ENCODE results near the gene DICER1.

- TF ChIP-seq, protein P1, sequence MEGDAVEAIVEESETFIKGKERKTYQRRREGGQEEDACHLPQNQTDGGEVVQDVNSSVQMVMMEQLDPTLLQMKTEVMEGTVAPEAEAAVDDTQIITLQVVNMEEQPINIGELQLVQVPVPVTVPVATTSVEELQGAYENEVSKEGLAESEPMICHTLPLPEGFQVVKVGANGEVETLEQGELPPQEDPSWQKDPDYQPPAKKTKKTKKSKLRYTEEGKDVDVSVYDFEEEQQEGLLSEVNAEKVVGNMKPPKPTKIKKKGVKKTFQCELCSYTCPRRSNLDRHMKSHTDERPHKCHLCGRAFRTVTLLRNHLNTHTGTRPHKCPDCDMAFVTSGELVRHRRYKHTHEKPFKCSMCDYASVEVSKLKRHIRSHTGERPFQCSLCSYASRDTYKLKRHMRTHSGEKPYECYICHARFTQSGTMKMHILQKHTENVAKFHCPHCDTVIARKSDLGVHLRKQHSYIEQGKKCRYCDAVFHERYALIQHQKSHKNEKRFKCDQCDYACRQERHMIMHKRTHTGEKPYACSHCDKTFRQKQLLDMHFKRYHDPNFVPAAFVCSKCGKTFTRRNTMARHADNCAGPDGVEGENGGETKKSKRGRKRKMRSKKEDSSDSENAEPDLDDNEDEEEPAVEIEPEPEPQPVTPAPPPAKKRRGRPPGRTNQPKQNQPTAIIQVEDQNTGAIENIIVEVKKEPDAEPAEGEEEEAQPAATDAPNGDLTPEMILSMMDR (conservative IDR thresholded peaks at IDR 0.05; ENCODE audit: low read length): no peak
- TF ChIP-seq EZH2phosphoT487 (IDR thresholded peaks at IDR 0.05; ENCODE audit: borderline replicate concordance): no peak
Observed at GRCh38 chr14:95199298-95199983, 42.1 kb upstream of the DICER1 start.

All from Loucy (cell line).